GM12878 (cell line): ENCODE measurements around the gene FBXL22. TPM values are rescaled to one million over a fixed set of nuclear protein-coding genes. Genes with fewer than 3 reads are reported as not detected.

Experiments used
- ATAC-seq: fragments of 200-7000 bp; cut with Tn5 transposase; 3 replicates; pipeline ENCODE4 v1.9.1; 2020; ENCODE audit warnings: mild to moderate bottlenecking, moderate library complexity
- BruUV-seq: library from RNA; stranded (reverse); fragments of 400-500 nt; replicated peaks from 2 replicates; lab custom pipeline; 2021; lab: Mats Ljungman, UMichigan
- CTCF ChIA-PET: fragments of 300-600 bp; sonication (Branson Sonifier 250); formaldehyde crosslinking; extraction: SDS; loops from one replicate; lab custom pipeline; 2021; ENCODE audit warnings: inconsistent platforms; lab: Yijun Ruan, JAX
- POLR2A ChIA-PET: fragments of 350-600 bp; formaldehyde crosslinking; extraction: SDS; loops from one replicate; lab custom pipeline; 2021; ENCODE audit warnings: inconsistent platforms; lab: Charles Lee
- RAD21 ChIA-PET: fragments of 300-600 bp; sonication (Branson Sonifier 250); formaldehyde crosslinking; loops from one replicate; lab custom pipeline; 2023; ENCODE audit warnings: antibody characterized with exemption; ENCODE audit not compliant: unreplicated experiment; lab: Charles Lee
- SMC1A ChIA-PET: fragments of 300-600 bp; sonication (Branson Sonifier 250); formaldehyde crosslinking; loops from one replicate; lab custom pipeline; 2023; ENCODE audit not compliant: unreplicated experiment, uncharacterized antibody; lab: Charles Lee
- DNase-seq: peaks from one replicate; pipeline ENCODE4 v3.0.0-alpha.2; 2011; ENCODE audit warnings: low read depth, low spot score
- FAIRE-seq: peaks from 3 replicates; lab custom pipeline; 2011; peaks lifted over from hg19 to GRCh38; lab: Jason Lieb, UNC
- H2AFZ ChIP-seq: 2 replicates; pipeline ENCODE4 v1.6.0; 2011; ENCODE audit warnings: low read depth, low read length, control low read depth; ENCODE audit not compliant: control insufficient read depth
- H3K27ac ChIP-seq: 2 replicates; pipeline ENCODE4 v1.5.1; 2011; ENCODE audit warnings: control low read depth; ENCODE audit not compliant: control insufficient read depth, insufficient read depth
- H3K27me3 ChIP-seq, 2 experiments: replicated peaks in 1 of 2; 2 replicates each; pipeline versions ENCODE4 v1.6.0 to v1.6.1; 2011; ENCODE audit warnings: low read length in 1 of 2; ENCODE audit not compliant: control insufficient read depth in 2 of 2, insufficient read depth in 2 of 2
- H3K36me3 ChIP-seq, 2 experiments: 2 replicates each; pipeline ENCODE4 v1.5.1; 2011; ENCODE audit warnings: low read length in 1 of 2; ENCODE audit not compliant: control insufficient read depth in 2 of 2, insufficient read depth in 2 of 2
- H3K4me1 ChIP-seq: 2 replicates; pipeline ENCODE4 v1.6.1; 2011; ENCODE audit warnings: mild to moderate bottlenecking, low read length, moderate library complexity, mixed read lengths; ENCODE audit not compliant: control insufficient read depth, insufficient read depth
- H3K4me2 ChIP-seq: 2 replicates; pipeline ENCODE4 v1.6.0; 2011; ENCODE audit warnings: control low read depth; ENCODE audit not compliant: control insufficient read depth, insufficient read depth
- H3K4me3 ChIP-seq: fragments of 200-600 bp; sonication (generic); 2 replicates; pipeline ENCODE4 v1.5.1; 2016
- H3K79me2 ChIP-seq: 2 replicates; pipeline ENCODE4 v1.6.0; 2011; ENCODE audit warnings: low read length; ENCODE audit not compliant: control insufficient read depth, insufficient read depth
- H3K9ac ChIP-seq: 2 replicates; pipeline ENCODE4 v1.8.0; 2011; ENCODE audit warnings: low read length, control low read depth, mixed read lengths; ENCODE audit not compliant: control insufficient read depth, insufficient read depth
- H3K9me3 ChIP-seq: replicated peaks from 3 replicates; pipeline ENCODE4 v1.5.1; 2011; ENCODE audit warnings: mild to moderate bottlenecking, low read length; ENCODE audit not compliant: control insufficient read depth, insufficient read depth
- H4K20me1 ChIP-seq: 2 replicates; pipeline ENCODE4 v1.6.0; 2011; ENCODE audit not compliant: control insufficient read depth, insufficient read depth
- EP300 ChIP-seq, 2 experiments: fragments of 150-350 bp in 1 of 2; IDR thresholded peaks; 2 replicates each; pipeline ENCODE4 v1.6.1; 2011 to 2012; ENCODE audit warnings: low read depth in 2 of 2, low read length in 2 of 2, borderline replicate concordance in 1 of 2, improper control_type of control experiment in 1 of 2, inconsistent platforms in 1 of 2; ENCODE audit not compliant: control insufficient read depth in 1 of 2
- HDAC2 ChIP-seq: fragments of 200-600 bp; sonication (generic); IDR thresholded peaks from 2 replicates; pipeline ENCODE4 v1.6.1; 2017
- JUNB ChIP-seq: IDR thresholded peaks from 2 replicates; pipeline ENCODE4 v1.6.1; 2016; ENCODE audit warnings: antibody characterized with exemption, mild to moderate bottlenecking
- MTA2 ChIP-seq: fragments of 450-650 bp; IDR thresholded peaks from 2 replicates; pipeline ENCODE4 v1.6.1; 2016; ENCODE audit warnings: low read depth, mild to moderate bottlenecking, moderate library complexity
- RAD51 ChIP-seq: fragments of 450-650 bp; IDR thresholded peaks from 2 replicates; pipeline ENCODE4 v1.6.1; 2016; ENCODE audit warnings: moderate library complexity, mild to moderate bottlenecking, inconsistent platforms
- SMAD1 ChIP-seq: fragments of 450-650 bp; IDR thresholded peaks from 2 replicates; pipeline ENCODE4 v1.6.1; 2018; ENCODE audit warnings: mild to moderate bottlenecking, low read depth; ENCODE audit not compliant: partially characterized antibody
- SREBF2 ChIP-seq: IDR thresholded peaks from 2 replicates; pipeline ENCODE4 v1.6.1; 2012; ENCODE audit warnings: mild to moderate bottlenecking, low read length
- WGBS: methylation state at CpG from one replicate; pipeline ENCODE4 v1.1.6; 2016; ENCODE audit warnings: low lambda C conversion rate; ENCODE audit not compliant: insufficient replicate concordance, insufficient coverage; ENCODE audit errors: missing lambda C conversion rate; 5-methylcytosine and 5-hydroxymethylcytosine counted together
- in situ Hi-C: fragments of 300-500 bp; cut with MboI; formaldehyde crosslinking; loops from 9 replicates; pipeline ENCODE4 v1.14.3; 2018; ENCODE audit warnings: mixed read lengths
- intact Hi-C: fragments of 100-400 bp; cut with micrococcal nuclease; formaldehyde crosslinking; loops from one replicate; pipeline ENCODE4 v1.14.2; 2022; ENCODE audit not compliant: unreplicated experiment
- polyA plus RNA-seq, 11 experiments: library from polyadenylated mRNA; depleted of rRNA in 4 of 11; unstranded in 6 of 11; stranded (reverse) in 5 of 11; fragments of >200 nt; fragmentation: Nextera tagmentation in 4 of 11; fragmentation: Illumina TruSeq in 1 of 11; extraction: Ambion mirVana in 4 of 11; extraction: Trizol in 1 of 11; gene quantifications; 1 replicate in 1 of 11; 2 replicates in 10 of 11; pipeline versions ENCODE4 v1.2.1 to v1.2.3, GENCODE V29; 2011 to 2016; ENCODE audit warnings: inconsistent platforms in 2 of 11, missing spikeins in 2 of 11, low read depth in 1 of 11
- total RNA-seq, 4 experiments: library from RNA; depleted of rRNA in 3 of 4; stranded (reverse); fragments of >200 nt in 3 of 4; fragmentation: Illumina TruSeq in 1 of 4; extraction: Trizol in 1 of 4; gene quantifications; 2 replicates each; pipeline versions ENCODE4 v1.2.1 to v1.2.3, GENCODE V29; 2013 to 2021
- TF ChIP-seq, protein P1 (sequence below): IDR thresholded peaks from 2 replicates; pipeline ENCODE4 v1.6.1; 2012; ENCODE audit warnings: mild to moderate bottlenecking, low read depth, low read length

Gene FBXL22
- total and polyA plus RNA-seq, 10 of the 15 experiments (the other 5 are each of a cell fraction or from before 2014, with no cell fraction given): 0.05 to 2.6 (median 0.52) TPM

DNA sequence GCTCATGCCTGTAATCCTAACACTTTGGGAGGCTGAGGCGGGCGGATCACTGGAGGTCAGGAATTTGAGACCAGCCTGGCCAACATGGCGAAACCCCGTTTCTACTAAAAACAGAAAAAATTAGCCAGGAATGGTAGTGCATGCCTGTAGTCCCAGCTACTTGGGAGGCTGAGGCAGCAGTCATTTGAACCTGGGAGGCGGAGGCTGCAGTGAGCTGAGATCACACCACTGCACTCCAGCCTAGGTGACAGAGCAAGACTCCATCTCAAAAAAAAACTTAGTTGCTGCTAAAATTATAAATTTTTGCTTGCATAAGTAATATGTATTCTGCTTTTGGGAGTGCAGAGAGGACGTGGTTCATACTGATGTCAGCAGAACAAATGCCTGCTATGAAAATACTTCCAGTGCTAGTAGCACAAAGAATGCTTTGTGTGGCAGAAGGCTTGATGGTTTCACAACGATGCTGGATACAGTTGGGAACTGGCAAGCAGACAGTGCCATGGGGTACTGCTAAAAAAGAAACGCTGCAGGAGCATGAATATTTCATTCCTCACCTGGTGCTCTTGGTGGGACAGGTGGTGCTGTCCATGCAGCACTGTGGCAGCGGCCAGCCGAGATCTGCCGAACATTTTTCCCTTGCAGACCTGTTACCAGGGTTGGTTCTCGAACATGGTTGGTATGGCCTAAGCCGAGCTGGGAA is 31.1 kb downstream of the FBXL22 start:
- DNase-seq: no peak

More for the DNA sequence above, 31.1 kb downstream of the FBXL22 start:
- ATAC-seq: no peak
- no peaks in the 10 kb centered on the region for H3K27me3 ChIP-seq
- H3K79me2 ChIP-seq: no peaks in the 10 kb centered on the region
- intact Hi-C loops (no loop called here), in situ Hi-C loops (no loop called here)
- H2AFZ ChIP-seq: no peak overlapping the region
- ChIA-PET POLR2A (interaction anchor here (0.6 to 0.8 kb wide), 4 partner anchors 11 to 301 kb away, joined by 3 read pairs; no protein-coding TSS in a partner anchor), CTCF (interaction anchor here (0.6 to 3.7 kb wide), 8 partner anchors 12 to 521 kb away, joined by 3 to 36 read pairs (median 6); no protein-coding TSS in a partner anchor), SMC1A (interaction anchor here (0.6 to 5.0 kb wide), 9 partner anchors 12 to 516 kb away, joined by 3 to 43 read pairs (median 6); no protein-coding TSS in a partner anchor)
- H3K27ac ChIP-seq: no peak overlapping the region
- H4K20me1 ChIP-seq: no peaks in the 10 kb centered on the region
- H3K36me3 ChIP-seq: peaks cover 11 to 40% of the 10 kb centered on the region in 2 experiments
- no peak for FAIRE-seq
- H3K4me2 ChIP-seq: no peak overlapping the region
- BruUV-seq: no TSS peak
- no peaks in the 10 kb centered on the region for H3K9me3 ChIP-seq
- TF ChIP-seq RAD51 (no peak), JUNB (no peak), SMAD1 (no peak), EP300 (IDR thresholded peaks at IDR 0.05; ENCODE audit: borderline replicate concordance in 1 of 2, control insufficient read depth in 1 of 2, low read depth in 2 of 2, low read length in 2 of 2) (no peak), SREBF2 (no peak), MTA2 (no peak), HDAC2 (no peak)
- TF ChIP-seq, protein P1, sequence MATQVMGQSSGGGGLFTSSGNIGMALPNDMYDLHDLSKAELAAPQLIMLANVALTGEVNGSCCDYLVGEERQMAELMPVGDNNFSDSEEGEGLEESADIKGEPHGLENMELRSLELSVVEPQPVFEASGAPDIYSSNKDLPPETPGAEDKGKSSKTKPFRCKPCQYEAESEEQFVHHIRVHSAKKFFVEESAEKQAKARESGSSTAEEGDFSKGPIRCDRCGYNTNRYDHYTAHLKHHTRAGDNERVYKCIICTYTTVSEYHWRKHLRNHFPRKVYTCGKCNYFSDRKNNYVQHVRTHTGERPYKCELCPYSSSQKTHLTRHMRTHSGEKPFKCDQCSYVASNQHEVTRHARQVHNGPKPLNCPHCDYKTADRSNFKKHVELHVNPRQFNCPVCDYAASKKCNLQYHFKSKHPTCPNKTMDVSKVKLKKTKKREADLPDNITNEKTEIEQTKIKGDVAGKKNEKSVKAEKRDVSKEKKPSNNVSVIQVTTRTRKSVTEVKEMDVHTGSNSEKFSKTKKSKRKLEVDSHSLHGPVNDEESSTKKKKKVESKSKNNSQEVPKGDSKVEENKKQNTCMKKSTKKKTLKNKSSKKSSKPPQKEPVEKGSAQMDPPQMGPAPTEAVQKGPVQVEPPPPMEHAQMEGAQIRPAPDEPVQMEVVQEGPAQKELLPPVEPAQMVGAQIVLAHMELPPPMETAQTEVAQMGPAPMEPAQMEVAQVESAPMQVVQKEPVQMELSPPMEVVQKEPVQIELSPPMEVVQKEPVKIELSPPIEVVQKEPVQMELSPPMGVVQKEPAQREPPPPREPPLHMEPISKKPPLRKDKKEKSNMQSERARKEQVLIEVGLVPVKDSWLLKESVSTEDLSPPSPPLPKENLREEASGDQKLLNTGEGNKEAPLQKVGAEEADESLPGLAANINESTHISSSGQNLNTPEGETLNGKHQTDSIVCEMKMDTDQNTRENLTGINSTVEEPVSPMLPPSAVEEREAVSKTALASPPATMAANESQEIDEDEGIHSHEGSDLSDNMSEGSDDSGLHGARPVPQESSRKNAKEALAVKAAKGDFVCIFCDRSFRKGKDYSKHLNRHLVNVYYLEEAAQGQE: no peak
- TF ChIP-seq, all 136 proteins: peak for 0
- 84% methylated on average over 13 of the region's 13 CpGs for WGBS
- H3K4me3 ChIP-seq: no peak overlapping the region
- no peak overlapping the region for H3K9ac ChIP-seq
- H3K4me1 ChIP-seq: peaks cover 18% of the 10 kb centered on the region
- RAD21 ChIA-PET: interaction anchor here (0.6 to 2.0 kb wide), 6 partner anchors 18 to 462 kb away, joined by 3 to 27 read pairs (median 5); no protein-coding TSS in a partner anchor
